Endothelial cell of hepatic sinusoid (primary cell): ENCODE data around the gene AICDA.
"Not testable (repeated sequence)": the region's sequence is repeated elsewhere in the genome, so short reads cannot be mapped to it uniquely, and the experiment has no call there.

Experiments used
- in situ Hi-C: cut with HindIII; loops from 2 replicates; pipeline ENCODE4 v1.10.0; 2017; ENCODE audit warnings: low sequenced_read_pairs

AICDA gene

GRCh38 chr12:8612629-8613028, at the start of gene AICDA:
AICDA (minus strand) TSS chr12:8612859; CDS start chr12:8612767, 92 bp downstream.
- in situ Hi-C loops = no loop called here

GRCh38 chr12:8661751-8662150, 49.1 kb upstream of the AICDA start:
- in situ Hi-C loops = no loop called here

- in situ Hi-C loops = no loop called here
Measured at GRCh38 chr12:8661016-8661415, 48.4 kb upstream of the AICDA start.

GRCh38 chr12:8658346-8658745, 45.7 kb upstream of the AICDA start:
- in situ Hi-C loops = no loop called here

GRCh38 chr12:8655421-8655820, 42.8 kb upstream of the AICDA start:
- in situ Hi-C loops = no loop called here

GRCh38 chr12:8648576-8649205, 36.0 kb upstream of the AICDA start:
- in situ Hi-C loops = no loop called here

- in situ Hi-C loops = no loop called here
Measured at GRCh38 chr12:8647968-8648367, 35.3 kb upstream of the AICDA start.

GRCh38 chr12:8644345-8645248, 31.9 kb upstream of the AICDA start:
- in situ Hi-C loops = no loop called here

- in situ Hi-C loops = no loop called here
Measured at GRCh38 chr12:8642775-8643174, 30.1 kb upstream of the AICDA start.

GRCh38 chr12:8639936-8640335, 27.3 kb upstream of the AICDA start:
- in situ Hi-C loops = no loop called here

GRCh38 chr12:8638951-8639350, 26.3 kb upstream of the AICDA start:
- in situ Hi-C loops = no loop called here

- in situ Hi-C loops = no loop called here
Measured at GRCh38 chr12:8637666-8638065, 25.0 kb upstream of the AICDA start.

GRCh38 chr12:8637244-8637643, 24.6 kb upstream of the AICDA start:
- in situ Hi-C loops = no loop called here

GRCh38 chr12:8636581-8636980, 23.9 kb upstream of the AICDA start:
- in situ Hi-C loops = no loop called here

- in situ Hi-C loops = not testable (repeated sequence)
Measured at GRCh38 chr12:8636007-8636346, 23.3 kb upstream of the AICDA start.

- in situ Hi-C loops = not testable (repeated sequence)
Measured at GRCh38 chr12:8635342-8636006, 22.8 kb upstream of the AICDA start.

GRCh38 chr12:8630131-8630530, 17.5 kb upstream of the AICDA start:
- in situ Hi-C loops = no loop called here

GRCh38 chr12:8629486-8630033, 16.9 kb upstream of the AICDA start:
- in situ Hi-C loops = no loop called here

GRCh38 chr12:8628731-8629130, 16.1 kb upstream of the AICDA start:
- in situ Hi-C loops = no loop called here

GRCh38 chr12:8624750-8625149, 12.1 kb upstream of the AICDA start:
- in situ Hi-C loops = not testable (repeated sequence)

- in situ Hi-C loops = no loop called here
Measured at GRCh38 chr12:8622646-8623045, 10.0 kb upstream of the AICDA start.

- in situ Hi-C loops = no loop called here
Measured at GRCh38 chr12:8615206-8615605, 2.5 kb upstream of the AICDA start.
